GM21723 (cell line): ENCODE data around the gene PLK5.
"Not testable (repeated sequence)": the region's sequence is repeated elsewhere in the genome, so short reads cannot be mapped to it uniquely, and the experiment has no call there.

Source experiments
- ATAC-seq: cut with Tn5 transposase; IDR thresholded peaks from one replicate; pipeline ENCODE4 v1.9.1; 2021; ENCODE audit warnings: mild to moderate bottlenecking, moderate library complexity; ENCODE audit not compliant: unreplicated experiment

The PLK5 gene

GRCh38 chr19:1524972-1525325 lies 1.1 kb downstream of the PLK5 start:
- ATAC-seq = no peak

- no peak for ATAC-seq
Observed at GRCh38 chr19:1525343-1525742, 1.5 kb downstream of the PLK5 start.

GRCh38 chr19:1526066-1526778 lies 2.3 kb downstream of the PLK5 start:
- ATAC-seq = no peak

GRCh38 chr19:1526979-1527649 lies 3.2 kb downstream of the PLK5 start:
- no peak for ATAC-seq

- ATAC-seq = no peak
Observed at GRCh38 chr19:1527650-1528309, 3.9 kb downstream of the PLK5 start.

GRCh38 chr19:1528596-1529429 lies 4.9 kb downstream of the PLK5 start:
- no peak for ATAC-seq

- ATAC-seq = no peak
Observed at GRCh38 chr19:1529430-1529816, 5.5 kb downstream of the PLK5 start.

GRCh38 chr19:1530856-1531255 lies 7.0 kb downstream of the PLK5 start:
- ATAC-seq = not testable (repeated sequence)

- no peak for ATAC-seq
Observed at GRCh38 chr19:1531587-1531986, 7.7 kb downstream of the PLK5 start.

GRCh38 chr19:1532003-1532402 lies 8.1 kb downstream of the PLK5 start:
- no peak for ATAC-seq

- no peak for ATAC-seq
Observed at GRCh38 chr19:1533510-1534150, 9.8 kb downstream of the PLK5 start.

- no peak for ATAC-seq
Observed at GRCh38 chr19:1534972-1535371, 11.1 kb downstream of the PLK5 start.

GRCh38 chr19:1535699-1536098 lies 11.8 kb downstream of the PLK5 start:
- not testable (repeated sequence) for ATAC-seq

- ATAC-seq = no peak
Observed at GRCh38 chr19:1538978-1539377, 15.1 kb downstream of the PLK5 start.

- not testable (repeated sequence) for ATAC-seq
Observed at GRCh38 chr19:1539749-1540148, 15.9 kb downstream of the PLK5 start.

- ATAC-seq = no peak
Observed at GRCh38 chr19:1540365-1540925, 16.6 kb downstream of the PLK5 start.

GRCh38 chr19:1549332-1549945 lies 25.6 kb downstream of the PLK5 start:
- ATAC-seq = no peak

- no peak for ATAC-seq
Observed at GRCh38 chr19:1551068-1552040, 27.5 kb downstream of the PLK5 start.

- no peak for ATAC-seq
Observed at GRCh38 chr19:1553415-1553814, 29.5 kb downstream of the PLK5 start.
